H1 (cell line): ENCODE measurements around the gene PHLPP1. TPM values are rescaled to one million over a fixed set of nuclear protein-coding genes. Genes with fewer than 3 reads are reported as not detected.

Experiments
- CTCF ChIA-PET: fragments of 300-600 bp; sonication (Branson Sonifier 250); formaldehyde crosslinking; loops from one replicate; lab custom pipeline; 2021; ENCODE audit not compliant: partially characterized antibody; lab: Charles Lee
- POLR2A ChIA-PET: fragments of 300-600 bp; sonication (Branson Sonifier 250); formaldehyde crosslinking; loops from one replicate; lab custom pipeline; 2021; ENCODE audit warnings: inconsistent platforms; ENCODE audit not compliant: partially characterized antibody; lab: Charles Lee
- DNase-seq, 2 experiments: peaks; one replicate each; pipeline versions ENCODE4 v3.0.0 to v3.0.0-alpha.2; 2010 to 2022; ENCODE audit warnings: low spot score in 2 of 2, low read depth in 1 of 2, mixed read lengths in 1 of 2
- FAIRE-seq: peaks from 2 replicates; lab custom pipeline; 2011; peaks lifted over from hg19 to GRCh38; lab: Jason Lieb, UNC
- H2AFZ ChIP-seq: 2 replicates; pipeline ENCODE4 v1.8.1; 2012; ENCODE audit warnings: low read length, inconsistent platforms
- H2AK5ac ChIP-seq: 2 replicates; pipeline ENCODE4 v1.6.1; 2013; ENCODE audit warnings: low read depth, low read length
- H2BK120ac ChIP-seq: replicated peaks from 2 replicates; pipeline ENCODE3; 2013; ENCODE audit warnings: low read depth, low read length, inconsistent platforms
- H2BK12ac ChIP-seq: 2 replicates; pipeline ENCODE4 v1.6.1; 2013; ENCODE audit warnings: low read depth, low read length
- H2BK15ac ChIP-seq: 2 replicates; pipeline ENCODE4 v1.6.1; 2013; ENCODE audit warnings: low read length
- H2BK20ac ChIP-seq: 2 replicates; pipeline ENCODE4 v1.6.1; 2013; ENCODE audit warnings: low read length
- H2BK5ac ChIP-seq: 2 replicates; pipeline ENCODE4 v1.6.1; 2013; ENCODE audit warnings: low read depth, low read length
- H3K14ac ChIP-seq: 2 replicates; pipeline ENCODE4 v1.6.1; 2013; ENCODE audit warnings: inconsistent platforms; ENCODE audit not compliant: insufficient read length
- H3K18ac ChIP-seq: 2 replicates; pipeline ENCODE4 v1.6.1; 2013; ENCODE audit warnings: low read length; ENCODE audit errors: extremely low read depth
- H3K23ac ChIP-seq: 2 replicates; pipeline ENCODE4 v1.6.1; 2013; ENCODE audit warnings: inconsistent platforms; ENCODE audit not compliant: insufficient read length
- H3K23me2 ChIP-seq: 2 replicates; pipeline ENCODE4 v1.6.1; 2013; ENCODE audit warnings: low read depth, low read length
- H3K27ac ChIP-seq: 2 replicates; pipeline ENCODE4 v1.6.1; 2011; ENCODE audit warnings: low read depth, low read length, inconsistent platforms
- H3K27me3 ChIP-seq, 4 experiments: replicated peaks in 1 of 4; 1 replicate in 1 of 4; 2 replicates in 3 of 4; pipeline versions ENCODE4 v1.6.1 to v1.8.1; 2011 to 2013; ENCODE audit warnings: low read length in 3 of 4, mild to moderate bottlenecking in 3 of 4, inconsistent platforms in 2 of 4, mixed read lengths in 2 of 4, moderate library complexity in 1 of 4; ENCODE audit not compliant: control insufficient read depth in 3 of 4, insufficient read depth in 3 of 4; ENCODE audit errors: extremely low read depth in 1 of 4
- H3K36me3 ChIP-seq, 4 experiments: 2 replicates each; pipeline versions ENCODE4 v1.6.1 to v1.8.1; 2011 to 2013; ENCODE audit warnings: mild to moderate bottlenecking in 4 of 4, low read length in 3 of 4, moderate library complexity in 2 of 4, control low read depth in 1 of 4, inconsistent platforms in 1 of 4; ENCODE audit not compliant: insufficient read depth in 4 of 4, control insufficient read depth in 2 of 4
- H3K4ac ChIP-seq: replicated peaks from 2 replicates; pipeline ENCODE3; 2013; ENCODE audit warnings: low read length, low read depth, mixed read lengths, inconsistent platforms; ENCODE audit not compliant: insufficient read length
- H3K4me1 ChIP-seq, 4 experiments: replicated peaks in 1 of 4; 1 replicate in 1 of 4; 2 replicates in 3 of 4; pipeline versions ENCODE4 v1.6.1 to v1.8.1; 2011 to 2013; ENCODE audit warnings: low read length in 3 of 4, inconsistent platforms in 2 of 4, mixed read lengths in 1 of 4; ENCODE audit not compliant: insufficient read depth in 4 of 4, control insufficient read depth in 3 of 4
- H3K4me2 ChIP-seq, 2 experiments: 2 replicates each; pipeline versions ENCODE4 v1.6.1 to v1.8.1; 2011 to 2013; ENCODE audit warnings: low read depth in 2 of 2, low read length in 2 of 2, control low read depth in 1 of 2, inconsistent platforms in 1 of 2, mild to moderate bottlenecking in 1 of 2; ENCODE audit not compliant: insufficient read depth in 1 of 2
- H3K4me3 ChIP-seq, 4 experiments: fragments of 200-600, 300-600 bp in 1 of 4; sonication (generic), shearing (Covaris generic), sonication (Bioruptor Twin) in 1 of 4; 2 replicates each; pipeline versions ENCODE4 v1.5.1 to v1.8.1; 2011 to 2016; ENCODE audit warnings: low read length in 4 of 4, low read depth in 3 of 4, control low read depth in 2 of 4, inconsistent platforms in 2 of 4, mild to moderate bottlenecking in 2 of 4, mixed read lengths in 1 of 4, moderate library complexity in 1 of 4; ENCODE audit not compliant: insufficient read depth in 2 of 4; ENCODE audit errors: extremely low read depth in 1 of 4
- H3K56ac ChIP-seq: replicated peaks from 2 replicates; pipeline ENCODE3; 2013; ENCODE audit warnings: low read depth, mild to moderate bottlenecking, mixed read lengths, low read length, inconsistent platforms; ENCODE audit not compliant: insufficient read length
- H3K79me1 ChIP-seq: 2 replicates; pipeline ENCODE4 v1.6.1; 2013; ENCODE audit warnings: low read depth, low read length, control low read depth
- H3K79me2 ChIP-seq, 2 experiments: 2 replicates each; pipeline versions ENCODE4 v1.6.1 to v1.8.1; 2012 to 2013; ENCODE audit warnings: low read length in 2 of 2, mild to moderate bottlenecking in 2 of 2, inconsistent platforms in 1 of 2; ENCODE audit not compliant: insufficient read depth in 2 of 2, control insufficient read depth in 1 of 2
- H3K9ac ChIP-seq, 4 experiments: replicated peaks in 1 of 4; 1 replicate in 1 of 4; 2 replicates in 3 of 4; pipeline versions ENCODE4 v1.6.1 to v1.8.1; 2011 to 2013; ENCODE audit warnings: low read depth in 3 of 4, low read length in 3 of 4, control low read depth in 2 of 4, mild to moderate bottlenecking in 2 of 4, moderate library complexity in 2 of 4, inconsistent platforms in 1 of 4; ENCODE audit errors: extremely low read depth in 1 of 4
- H3K9me3 ChIP-seq, 2 experiments: 2 replicates each; pipeline versions ENCODE4 v1.6.1 to v1.8.1; 2012 to 2013; ENCODE audit warnings: mild to moderate bottlenecking in 2 of 2, moderate library complexity in 2 of 2, control low read depth in 1 of 2, inconsistent platforms in 1 of 2, low read depth in 1 of 2, low read length in 1 of 2, mixed read lengths in 1 of 2; ENCODE audit not compliant: insufficient read depth in 2 of 2
- H4K20me1 ChIP-seq, 2 experiments: replicated peaks in 1 of 2; 2 replicates each; pipeline versions ENCODE3 to v1.8.1; 2011 to 2013; ENCODE audit warnings: inconsistent platforms in 2 of 2, low read length in 2 of 2, mild to moderate bottlenecking in 1 of 2; ENCODE audit not compliant: insufficient read depth in 2 of 2, control insufficient read depth in 1 of 2
- H4K5ac ChIP-seq: 2 replicates; pipeline ENCODE4 v1.6.1; 2013; ENCODE audit warnings: low read length, low read depth, mixed read lengths, inconsistent platforms; ENCODE audit not compliant: insufficient read length
- H4K8ac ChIP-seq: 2 replicates; pipeline ENCODE4 v1.8.0; 2013; ENCODE audit warnings: mild to moderate bottlenecking, moderate library complexity, low read length, inconsistent platforms; ENCODE audit not compliant: insufficient read depth; ENCODE audit errors: extremely low read depth
- H4K91ac ChIP-seq: replicated peaks from 2 replicates; pipeline ENCODE3; 2013; ENCODE audit warnings: low read length, mixed read lengths, inconsistent platforms; ENCODE audit not compliant: insufficient read length
- EP300 ChIP-seq, 2 experiments: IDR thresholded peaks; 1 replicate in 1 of 2; 2 replicates in 1 of 2; pipeline ENCODE4 v1.6.1; 2011 to 2012; ENCODE audit warnings: low read depth in 2 of 2, low read length in 2 of 2, mild to moderate bottlenecking in 2 of 2, borderline replicate concordance in 1 of 2, inconsistent platforms in 1 of 2, moderate library complexity in 1 of 2
- POLR2AphosphoS5 ChIP-seq: IDR thresholded peaks from 2 replicates; pipeline ENCODE4 v1.6.1; 2011; ENCODE audit warnings: low read depth, low read length
- RAD21 ChIP-seq, 2 experiments: IDR thresholded peaks in 1 of 2; conservative IDR thresholded peaks in 1 of 2; 2 replicates each; pipeline ENCODE4 v1.6.1; 2011; ENCODE audit warnings: low read depth in 2 of 2, low read length in 2 of 2, improper control_type of control experiment in 1 of 2, inconsistent platforms in 1 of 2, mild to moderate bottlenecking in 1 of 2, moderate library complexity in 1 of 2
- RFX5 ChIP-seq: IDR thresholded peaks from 2 replicates; pipeline ENCODE4 v1.6.1; 2011; ENCODE audit warnings: low read depth, low read length, improper control_type of control experiment, borderline replicate concordance
- WGBS, 2 experiments: shearing (Covaris generic) in 1 of 2; methylation state at CpG; one replicate each; pipeline versions ENCODE4 v1.1.6 to v1.1.7; 2013 to 2015; ENCODE audit warnings: low lambda C conversion rate in 2 of 2, mixed read lengths in 2 of 2, inconsistent platforms in 1 of 2, low coverage in 1 of 2, missing lambda C conversion rate in 1 of 2; ENCODE audit not compliant: insufficient replicate concordance in 2 of 2, insufficient coverage in 1 of 2, insufficient read length in 1 of 2; ENCODE audit errors: extremely low coverage in 1 of 2, missing lambda C conversion rate in 1 of 2; 5-methylcytosine and 5-hydroxymethylcytosine counted together
- polyA plus RNA-seq, 7 experiments: library from polyadenylated mRNA; depleted of rRNA in 3 of 7; stranded (reverse) in 5 of 7; unstranded in 2 of 7; fragments of >200 nt in 5 of 7; fragments of 200-250 nt in 2 of 7; gene quantifications; 1 replicate in 5 of 7; 2 replicates in 1 of 7; 4 replicates in 1 of 7; pipeline versions ENCODE4 v1.2.1 to v1.2.3, GENCODE V29; 2011 to 2013; ENCODE audit warnings: missing spikeins in 2 of 7, mixed read lengths in 2 of 7
- total RNA-seq: library from RNA; stranded (reverse); fragmentation: NEBNext Ultra II Directional; extraction: Animal tissue kit (Norgen Biotek cat#: 25700); gene quantifications from 2 replicates; pipeline ENCODE4 v1.2.1, GENCODE V29; 2021

The PHLPP1 gene
- total and polyA plus RNA-seq, 2 of the 8 experiments (the other 6 are each of a cell fraction or from before 2014, with no cell fraction given) = 28.0 to 66.3 TPM

DNA sequence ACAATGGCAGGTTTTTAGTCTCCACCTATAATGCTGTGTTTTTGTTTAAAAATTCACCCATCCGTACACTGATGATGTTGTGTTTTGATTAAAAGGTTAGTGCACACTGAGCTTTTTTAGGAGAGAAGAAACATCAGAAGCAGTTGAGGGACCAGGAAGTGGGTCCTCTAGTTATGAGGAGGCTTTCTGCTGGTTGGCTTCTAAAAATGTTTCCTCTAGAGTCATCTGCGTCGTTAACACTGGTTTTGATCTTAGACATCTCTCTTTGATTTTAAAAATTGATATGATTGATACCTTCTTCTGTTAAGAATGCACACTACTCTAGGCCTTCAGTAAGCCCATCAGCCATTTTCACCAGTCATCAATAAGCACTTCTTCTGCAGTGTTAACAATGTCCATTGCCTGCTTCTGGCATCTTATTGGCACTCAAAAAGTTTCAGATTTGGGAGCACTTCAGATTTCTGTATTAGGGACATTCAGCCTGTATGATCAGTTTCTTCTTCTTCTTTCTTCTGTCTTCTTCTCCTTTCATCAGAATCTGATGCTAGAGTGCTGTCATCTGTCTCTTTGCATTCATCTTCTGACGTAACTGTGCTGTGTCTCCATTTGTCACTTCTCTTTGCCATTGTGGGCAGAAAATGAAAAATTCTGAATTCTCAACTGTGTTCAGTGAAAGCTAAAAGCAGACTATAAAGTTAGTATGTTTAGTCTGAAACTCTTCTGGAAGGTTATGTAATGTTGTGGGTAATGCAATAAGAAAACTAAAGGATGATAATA lies 56.3 kb downstream of the PHLPP1 start:
- H3K4me3 ChIP-seq = no peak overlapping the region
- H3K14ac ChIP-seq = no peak overlapping the region
- H3K27ac ChIP-seq = no peak overlapping the region
- H3K36me3 ChIP-seq = no peaks in the 10 kb centered on the region
- peaks cover 3 to 5% of the 10 kb centered on the region in 2 experiments for H4K20me1 ChIP-seq
- ChIA-PET CTCF (no interaction called here), POLR2A (no interaction called here)
- no peak overlapping the region for H3K4me2 ChIP-seq
- no peak overlapping the region for H2AK5ac ChIP-seq
- H3K4ac ChIP-seq = no peak overlapping the region
- no peaks in the 10 kb centered on the region for H3K27me3 ChIP-seq
- H4K5ac ChIP-seq = no peak overlapping the region
- H4K91ac ChIP-seq = no peak overlapping the region
- no peak overlapping the region for H3K18ac ChIP-seq
- H3K9me3 ChIP-seq = no peaks in the 10 kb centered on the region
- H2BK5ac ChIP-seq = no peak overlapping the region
- H2BK15ac ChIP-seq = no peak overlapping the region
- H4K8ac ChIP-seq = no peak overlapping the region
- WGBS, 2 experiments = 91% methylated on average over 4 of the region's 4 CpGs; no CpG with 5 or more reads in 1 of the 2 experiments
- no peak overlapping the region for H3K56ac ChIP-seq
- no peak overlapping the region for H2AFZ ChIP-seq
- no peak overlapping the region for H3K23ac ChIP-seq
- no peak overlapping the region for H3K9ac ChIP-seq
- TF ChIP-seq RAD21 (IDR thresholded peaks at IDR 0.05 in 1 of 2, conservative IDR thresholded peaks at IDR 0.05 in 1 of 2; ENCODE audit: low read depth in 2 of 2, low read length in 2 of 2) (no peak), POLR2AphosphoS5 (no peak), RFX5 (no peak), EP300 (IDR thresholded peaks at IDR 0.05; ENCODE audit: borderline replicate concordance in 1 of 2, low read depth in 2 of 2, low read length in 2 of 2) (no peak)
- H2BK12ac ChIP-seq = no peak overlapping the region
- peaks cover 1 to 8% (median 7%) of the 10 kb centered on the region in 4 experiments; a peak in 4 of 7 replicates for H3K4me1 ChIP-seq
- H2BK120ac ChIP-seq = no peak overlapping the region
- H3K23me2 ChIP-seq = no peaks in the 10 kb centered on the region
- FAIRE-seq = no peak
- H2BK20ac ChIP-seq = no peak overlapping the region
- peaks cover 18 to 100% of the 10 kb centered on the region in 2 experiments; a peak in 3 of 4 replicates for H3K79me2 ChIP-seq
- H3K79me1 ChIP-seq = peaks cover 2% of the 10 kb centered on the region
- DNase-seq = no peak
